Fibroblast of lung (primary cell): Measurements from ENCODE around the gene ADGRF5. TPM values are rescaled to one million over a fixed set of nuclear protein-coding genes. Genes with fewer than 3 reads are reported as not detected.

ENCODE experiments used
- DNase-seq, 2 donors: peaks; one replicate each; pipeline versions ENCODE4 v3.0.0 to v3.0.0-alpha.2; 2010; ENCODE audit warnings: low read depth in 2 of 2
- H2AFZ ChIP-seq: 2 replicates; pipeline ENCODE4 v1.5.1; 2012; ENCODE audit warnings: low read length, control low read depth, inconsistent platforms
- H3K27ac ChIP-seq: 2 replicates; pipeline ENCODE4 v1.5.1; 2011; ENCODE audit warnings: low read length, control low read depth; ENCODE audit not compliant: insufficient read depth
- H3K27me3 ChIP-seq: 2 replicates; pipeline ENCODE4 v1.5.1; 2011; ENCODE audit warnings: mild to moderate bottlenecking, low read length; ENCODE audit not compliant: control insufficient read depth, insufficient read depth
- H3K36me3 ChIP-seq: 2 replicates; pipeline ENCODE4 v1.5.1; 2011; ENCODE audit warnings: low read length; ENCODE audit not compliant: control insufficient read depth, insufficient read depth
- H3K4me1 ChIP-seq: 2 replicates; pipeline ENCODE4 v1.5.1; 2011; ENCODE audit warnings: low read length; ENCODE audit not compliant: control insufficient read depth, insufficient read depth; ENCODE audit errors: extremely low read depth
- H3K4me2 ChIP-seq: 2 replicates; pipeline ENCODE4 v1.5.1; 2011; ENCODE audit warnings: low read length, control low read depth; ENCODE audit not compliant: insufficient read depth; ENCODE audit errors: extremely low read depth
- H3K4me3 ChIP-seq, 4 experiments: fragments of 200-600 bp in 1 of 4; sonication (generic) in 1 of 4; replicated peaks in 1 of 4; 2 replicates each; pipeline ENCODE4 v1.5.1; 2011 to 2016; ENCODE audit warnings: low read length in 4 of 4, low read depth in 3 of 4, mild to moderate bottlenecking in 3 of 4, control low read depth in 2 of 4, inconsistent platforms in 1 of 4, mixed read lengths in 1 of 4; ENCODE audit not compliant: insufficient read depth in 1 of 4; ENCODE audit errors: control extremely low read depth in 1 of 4
- H3K79me2 ChIP-seq: 2 replicates; pipeline ENCODE4 v1.5.1; 2012; ENCODE audit warnings: mild to moderate bottlenecking, low read length, inconsistent platforms; ENCODE audit not compliant: control insufficient read depth, insufficient read depth
- H3K9ac ChIP-seq: 2 replicates; pipeline ENCODE4 v1.5.1; 2011; ENCODE audit warnings: mild to moderate bottlenecking, low read length, control low read depth; ENCODE audit not compliant: insufficient read depth
- H3K9me3 ChIP-seq: 2 replicates; pipeline ENCODE4 v1.5.1; 2012; ENCODE audit warnings: low read depth, low read length; ENCODE audit not compliant: control insufficient read depth, insufficient read depth
- H4K20me1 ChIP-seq: 2 replicates; pipeline ENCODE4 v1.5.1; 2011; ENCODE audit warnings: low read length; ENCODE audit not compliant: control insufficient read depth, insufficient read depth; ENCODE audit errors: extremely low read depth
- EZH2 ChIP-seq: IDR thresholded peaks from 2 replicates; pipeline ENCODE4 v1.5.1; 2012; ENCODE audit warnings: low read length, control low read depth, mild to moderate bottlenecking; ENCODE audit errors: missing control alignments
- polyA plus RNA-seq, 2 donors: library from polyadenylated mRNA; depleted of rRNA in 1 of 2; stranded (reverse) in 1 of 2; unstranded in 1 of 2; fragments of >200 nt; gene quantifications; 2 replicates each; pipeline ENCODE4 v1.2.1, GENCODE V29; 2011 to 2012; ENCODE audit warnings: missing spikeins in 1 of 2
- total RNA-seq: library from RNA; depleted of rRNA; stranded (reverse); fragments of >200 nt; gene quantifications from 2 replicates; pipeline ENCODE4 v1.2.1, GENCODE V29; 2014
- TF ChIP-seq, protein P1 (sequence below), 2 donors: IDR thresholded peaks in 1 of 2; conservative IDR thresholded peaks in 1 of 2; 1 replicate in 1 of 2; 2 replicates in 1 of 2; pipeline ENCODE4 v1.5.1; 2011 to 2012; ENCODE audit warnings: low read length in 2 of 2, control low read depth in 1 of 2, inconsistent platforms in 1 of 2, low read depth in 1 of 2, mild to moderate bottlenecking in 1 of 2

Gene ADGRF5
- total and polyA plus RNA-seq, 2 donors (not counting 1 experiment from before 2014, with no cell fraction given), result under 0.01 to 19.3 TPM

DNA sequence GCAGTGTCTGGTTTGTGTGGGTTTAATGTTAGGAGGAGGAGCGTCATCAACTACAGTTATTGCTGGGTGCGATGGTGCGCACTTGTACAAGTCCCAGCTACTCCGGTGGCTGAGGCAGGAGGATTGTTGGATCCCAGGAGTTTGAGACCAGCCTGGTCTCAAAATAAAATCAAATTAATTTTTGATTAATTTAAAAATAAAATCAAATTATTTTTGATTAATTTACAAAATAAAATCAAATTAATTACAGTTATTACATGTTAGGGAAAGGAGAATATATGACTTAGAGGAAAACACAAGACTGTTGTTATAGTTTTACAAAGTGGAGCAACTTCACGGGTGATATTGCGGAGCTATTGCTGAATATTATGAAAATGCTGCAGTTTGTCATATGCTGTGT is 34.7 kb upstream of the ADGRF5 start:
- no peaks in the 10 kb centered on the region for H3K36me3 ChIP-seq
- no peak overlapping the region for H2AFZ ChIP-seq
- H3K27me3 ChIP-seq, result no peaks in the 10 kb centered on the region
- no peak overlapping the region for H3K4me2 ChIP-seq
- H3K4me3 ChIP-seq, result no peak overlapping the region
- H3K9me3 ChIP-seq, result no peaks in the 10 kb centered on the region
- H3K79me2 ChIP-seq, result no peaks in the 10 kb centered on the region
- no peaks in the 10 kb centered on the region for H4K20me1 ChIP-seq
- no peak overlapping the region for H3K9ac ChIP-seq
- no peaks in the 10 kb centered on the region for H3K4me1 ChIP-seq
- no peak for DNase-seq
- no peak for TF ChIP-seq EZH2
- TF ChIP-seq, protein P1, sequence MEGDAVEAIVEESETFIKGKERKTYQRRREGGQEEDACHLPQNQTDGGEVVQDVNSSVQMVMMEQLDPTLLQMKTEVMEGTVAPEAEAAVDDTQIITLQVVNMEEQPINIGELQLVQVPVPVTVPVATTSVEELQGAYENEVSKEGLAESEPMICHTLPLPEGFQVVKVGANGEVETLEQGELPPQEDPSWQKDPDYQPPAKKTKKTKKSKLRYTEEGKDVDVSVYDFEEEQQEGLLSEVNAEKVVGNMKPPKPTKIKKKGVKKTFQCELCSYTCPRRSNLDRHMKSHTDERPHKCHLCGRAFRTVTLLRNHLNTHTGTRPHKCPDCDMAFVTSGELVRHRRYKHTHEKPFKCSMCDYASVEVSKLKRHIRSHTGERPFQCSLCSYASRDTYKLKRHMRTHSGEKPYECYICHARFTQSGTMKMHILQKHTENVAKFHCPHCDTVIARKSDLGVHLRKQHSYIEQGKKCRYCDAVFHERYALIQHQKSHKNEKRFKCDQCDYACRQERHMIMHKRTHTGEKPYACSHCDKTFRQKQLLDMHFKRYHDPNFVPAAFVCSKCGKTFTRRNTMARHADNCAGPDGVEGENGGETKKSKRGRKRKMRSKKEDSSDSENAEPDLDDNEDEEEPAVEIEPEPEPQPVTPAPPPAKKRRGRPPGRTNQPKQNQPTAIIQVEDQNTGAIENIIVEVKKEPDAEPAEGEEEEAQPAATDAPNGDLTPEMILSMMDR (conservative IDR thresholded peaks at IDR 0.05 in 1 of 2, IDR thresholded peaks at IDR 0.05 in 1 of 2; ENCODE audit: low read depth in 1 of 2, low read length in 2 of 2), result no peak
- no peak overlapping the region for H3K27ac ChIP-seq

DNA sequence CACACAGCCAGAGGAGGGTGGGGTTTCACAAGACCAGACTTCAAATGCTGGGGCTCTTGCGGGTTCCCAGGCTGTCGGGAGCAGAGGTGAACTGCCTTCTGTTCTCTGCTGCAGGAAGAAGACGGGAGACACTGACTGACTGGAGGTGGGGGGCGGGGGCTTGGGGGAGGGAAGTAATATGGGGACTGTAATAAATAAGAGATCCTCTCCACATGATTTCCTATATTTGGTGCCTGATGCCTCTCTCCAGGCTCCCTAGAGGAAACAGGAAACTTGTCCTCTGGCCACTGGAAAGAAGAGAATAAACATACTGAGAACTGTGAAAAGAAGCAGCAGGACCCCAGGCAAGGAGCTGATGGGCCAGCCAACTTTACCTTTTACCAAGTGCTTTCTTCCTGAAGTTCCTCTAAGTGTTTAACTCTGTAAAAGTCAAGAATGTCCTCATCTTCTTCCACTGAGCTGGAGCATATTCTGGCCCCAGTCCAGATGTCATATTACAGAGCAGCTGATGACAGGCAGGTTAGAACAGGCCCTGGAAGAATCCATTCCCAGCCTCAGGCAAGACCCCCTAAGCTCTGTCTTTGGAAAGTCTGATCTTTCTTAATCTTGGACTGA is 33.2 kb upstream of the ADGRF5 start:
- Histone ChIP-seq H3K9ac (no peak overlapping the region), H3K27me3 (no peaks in the 10 kb centered on the region), H3K27ac (no peak overlapping the region), H4K20me1 (no peaks in the 10 kb centered on the region), H3K79me2 (no peaks in the 10 kb centered on the region), H3K36me3 (no peaks in the 10 kb centered on the region), H3K4me2 (no peak overlapping the region), H2AFZ (no peak overlapping the region), H3K9me3 (no peaks in the 10 kb centered on the region), H3K4me1 (no peaks in the 10 kb centered on the region), H3K4me3 (no peak overlapping the region)
- DNase-seq, result no peak
- TF ChIP-seq EZH2, result no peak
- TF ChIP-seq, protein P1 (conservative IDR thresholded peaks at IDR 0.05 in 1 of 2, IDR thresholded peaks at IDR 0.05 in 1 of 2; ENCODE audit: low read depth in 1 of 2, low read length in 2 of 2), result no peak

DNA sequence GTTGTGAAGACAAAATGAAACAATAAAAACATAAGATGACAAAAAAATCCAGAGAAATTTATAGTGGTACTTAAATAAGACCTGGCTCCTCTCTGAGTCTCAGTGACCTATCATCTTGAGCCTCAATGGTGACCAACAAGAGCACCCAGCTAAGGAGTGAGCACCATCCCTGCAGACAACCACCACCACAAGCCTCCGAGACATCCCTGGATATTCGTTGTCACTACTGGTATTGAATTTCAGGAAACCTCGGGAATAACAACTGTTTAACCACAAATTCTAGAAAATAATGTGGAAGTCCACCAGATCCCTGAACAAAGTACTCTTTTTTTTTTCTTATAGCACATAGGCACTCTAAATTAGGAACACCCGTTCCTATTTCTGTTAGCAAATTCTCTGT is 32.2 kb upstream of the ADGRF5 start:
- H3K9me3 ChIP-seq, result no peaks in the 10 kb centered on the region
- H3K9ac ChIP-seq, result no peak overlapping the region
- no peaks in the 10 kb centered on the region for H3K79me2 ChIP-seq
- no peaks in the 10 kb centered on the region for H3K36me3 ChIP-seq
- H2AFZ ChIP-seq, result no peak overlapping the region
- TF ChIP-seq EZH2, result no peak
- TF ChIP-seq, protein P1 (conservative IDR thresholded peaks at IDR 0.05 in 1 of 2, IDR thresholded peaks at IDR 0.05 in 1 of 2; ENCODE audit: low read depth in 1 of 2, low read length in 2 of 2), result no peak
- no peak overlapping the region for H3K4me3 ChIP-seq
- H3K4me1 ChIP-seq, result no peaks in the 10 kb centered on the region
- H3K4me2 ChIP-seq, result no peak overlapping the region
- no peak overlapping the region for H3K27ac ChIP-seq
- no peaks in the 10 kb centered on the region for H4K20me1 ChIP-seq
- H3K27me3 ChIP-seq, result no peaks in the 10 kb centered on the region
- no peak for DNase-seq
